GM19455 (cell line): ENCODE measurements around the gene FAM131A.

ENCODE experiments used
- ATAC-seq: cut with Tn5 transposase; IDR thresholded peaks from one replicate; pipeline ENCODE4 v1.9.1; 2021; ENCODE audit not compliant: unreplicated experiment

The FAM131A gene

GRCh38 chr3:184373422-184373821 lies 36.0 kb downstream of the FAM131A start:
- ATAC-seq, result no peak

- no peak for ATAC-seq
These were observed 38.5 kb downstream of the FAM131A start for GRCh38 chr3:184375747-184376461.

GRCh38 chr3:184377374-184377773 lies 40.0 kb downstream of the FAM131A start:
- ATAC-seq, result no peak

GRCh38 chr3:184377882-184378445 lies 40.6 kb downstream of the FAM131A start, which contains the start of gene THPO:
TSS of gene THPO (minus strand) at chr3:184378207. CDS start at chr3:184376259, 1,948 bp downstream.
- ATAC-seq, result no peak

GRCh38 chr3:184378651-184379357 lies 41.4 kb downstream of the FAM131A start:
- no peak for ATAC-seq

- ATAC-seq, result no peak
These were observed 42.2 kb downstream of the FAM131A start, which contains the start of gene CHRD for GRCh38 chr3:184379358-184380184. TSS of gene CHRD (plus strand) at chr3:184380054. CDS start at chr3:184380319, 265 bp downstream.

- ATAC-seq, result no peak
These were observed 42.8 kb downstream of the FAM131A start for GRCh38 chr3:184380185-184380626.

GRCh38 chr3:184380627-184381260 lies 43.3 kb downstream of the FAM131A start:
- no peak for ATAC-seq

- ATAC-seq, result no peak
These were observed 44.1 kb downstream of the FAM131A start for GRCh38 chr3:184381261-184382224.

GRCh38 chr3:184382326-184383032 lies 45.1 kb downstream of the FAM131A start:
- ATAC-seq, result no peak

- ATAC-seq, result no peak
These were observed 45.8 kb downstream of the FAM131A start for GRCh38 chr3:184383033-184383740.

GRCh38 chr3:184384342-184384741 lies 46.9 kb downstream of the FAM131A start:
- ATAC-seq, result no peak

- no peak for ATAC-seq
These were observed 47.5 kb downstream of the FAM131A start for GRCh38 chr3:184384856-184385422.

- no peak for ATAC-seq
These were observed 48.8 kb downstream of the FAM131A start for GRCh38 chr3:184386047-184386806.

GRCh38 chr3:184387174-184387714 lies 49.8 kb downstream of the FAM131A start:
- no peak for ATAC-seq

GRCh38 chr3:184388164-184388935 lies 51.0 kb downstream of the FAM131A start:
- no peak for ATAC-seq
